HG03457 (cell line): ENCODE data around the gene ATF7.
A peak's percentile ranks its signal among the peaks of the same experiment; 100 is the strongest.

Experiments used
- ATAC-seq: cut with Tn5 transposase; IDR thresholded peaks from one replicate; pipeline ENCODE4 v1.9.1; 2021; ENCODE audit warnings: moderate number of reproducible peaks; ENCODE audit not compliant: unreplicated experiment

Gene ATF7

DNA sequence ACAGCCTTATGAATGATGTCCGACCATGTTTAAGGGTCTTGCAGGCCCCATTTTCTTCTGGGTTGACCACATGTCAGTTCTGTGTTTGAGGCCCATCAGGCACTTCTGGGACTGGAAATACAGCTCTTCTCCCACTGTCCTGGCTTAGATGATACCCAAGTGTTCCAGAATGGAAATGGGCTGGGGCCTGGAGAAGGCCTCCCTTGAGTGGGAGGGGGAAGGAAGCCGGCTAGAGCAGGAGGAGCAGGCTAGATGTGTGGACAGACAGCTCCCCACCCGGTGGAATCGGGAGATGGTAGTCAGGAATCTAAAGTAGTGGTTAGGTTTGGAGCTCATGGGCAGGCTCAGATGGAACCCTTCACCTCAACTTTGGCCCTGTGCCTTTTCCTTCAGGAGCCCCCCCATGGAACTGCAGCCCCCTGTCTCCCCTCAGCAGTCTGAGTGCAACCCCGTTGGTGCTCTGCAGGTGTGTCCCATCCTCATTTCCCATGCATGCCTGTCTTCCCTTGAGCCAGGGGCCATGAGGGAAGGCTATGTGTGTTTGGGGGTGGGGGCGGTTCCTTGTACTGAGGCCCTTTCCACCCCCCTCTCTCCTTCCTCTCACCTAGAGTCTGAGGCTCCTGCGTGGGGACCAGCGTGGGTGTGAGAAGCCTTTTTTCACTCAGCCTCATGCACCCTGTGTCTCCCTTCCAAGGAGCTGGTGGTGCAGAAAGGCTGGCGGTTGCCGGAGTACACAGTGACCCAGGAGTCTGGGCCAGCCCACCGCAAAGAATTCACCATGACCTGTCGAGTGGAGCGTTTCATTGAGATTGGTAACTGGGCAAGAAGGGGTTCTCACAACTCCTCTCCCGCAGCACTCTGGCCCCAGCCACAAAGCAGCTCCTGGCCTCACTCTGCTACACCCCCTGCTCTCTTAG is 121.9 kb downstream of the ATF7 start:
- ATAC-seq, result no peak

DNA sequence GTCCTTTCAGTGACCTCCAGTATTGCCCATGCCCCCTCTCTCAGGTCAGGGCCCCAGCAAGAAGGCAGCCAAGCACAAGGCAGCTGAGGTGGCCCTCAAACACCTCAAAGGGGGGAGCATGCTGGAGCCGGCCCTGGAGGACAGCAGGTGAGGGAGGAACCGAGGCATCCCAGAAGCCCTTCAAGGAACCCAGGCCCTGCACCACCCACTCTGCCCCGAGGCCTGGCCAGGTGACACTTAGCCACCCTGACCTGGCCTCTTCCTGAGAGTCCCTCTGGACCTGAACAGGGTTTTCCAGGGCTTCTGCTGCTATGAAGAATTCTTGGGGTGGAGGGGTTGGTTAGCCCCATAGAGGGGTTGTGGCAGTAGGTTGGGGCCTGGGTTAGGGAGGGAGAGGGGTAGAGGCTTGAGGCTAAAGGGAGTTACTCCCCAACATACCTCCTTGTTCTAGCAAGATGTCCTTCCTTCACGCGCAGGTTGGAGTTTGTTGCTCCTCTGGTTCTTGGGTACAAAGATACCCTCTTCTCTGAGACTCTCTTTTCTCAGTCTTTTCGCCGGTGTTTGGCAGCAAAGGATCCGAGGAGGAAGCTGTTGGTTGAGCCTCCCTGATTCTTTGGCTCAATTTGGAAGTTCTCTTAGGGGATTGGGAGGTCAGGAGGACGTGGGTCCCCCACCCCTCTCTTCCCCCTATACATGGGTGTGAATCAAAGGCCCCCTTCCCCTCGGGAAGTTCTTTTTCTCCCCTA is 123.0 kb downstream of the ATF7 start:
- no peak for ATAC-seq

DNA sequence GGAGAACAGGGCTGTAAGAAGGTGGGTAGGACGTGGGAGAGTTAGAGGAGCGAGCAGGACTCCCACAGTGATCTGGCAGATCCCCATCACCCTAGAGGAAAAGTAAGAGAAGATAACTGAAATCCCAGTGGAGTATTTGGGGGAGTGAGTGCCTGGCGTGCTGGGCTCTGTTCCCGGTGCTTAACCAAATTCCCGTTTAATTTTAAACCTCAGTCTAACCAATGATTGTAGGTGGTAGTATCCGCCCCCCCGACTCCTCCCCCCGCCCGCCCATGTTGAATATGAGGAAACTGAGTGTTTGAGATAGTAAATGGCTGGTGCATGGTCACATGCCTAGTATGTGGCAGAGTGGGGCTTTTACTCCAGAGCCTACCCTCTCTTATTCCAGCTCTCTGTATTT is 123.9 kb downstream of the ATF7 start:
- no peak for ATAC-seq

DNA sequence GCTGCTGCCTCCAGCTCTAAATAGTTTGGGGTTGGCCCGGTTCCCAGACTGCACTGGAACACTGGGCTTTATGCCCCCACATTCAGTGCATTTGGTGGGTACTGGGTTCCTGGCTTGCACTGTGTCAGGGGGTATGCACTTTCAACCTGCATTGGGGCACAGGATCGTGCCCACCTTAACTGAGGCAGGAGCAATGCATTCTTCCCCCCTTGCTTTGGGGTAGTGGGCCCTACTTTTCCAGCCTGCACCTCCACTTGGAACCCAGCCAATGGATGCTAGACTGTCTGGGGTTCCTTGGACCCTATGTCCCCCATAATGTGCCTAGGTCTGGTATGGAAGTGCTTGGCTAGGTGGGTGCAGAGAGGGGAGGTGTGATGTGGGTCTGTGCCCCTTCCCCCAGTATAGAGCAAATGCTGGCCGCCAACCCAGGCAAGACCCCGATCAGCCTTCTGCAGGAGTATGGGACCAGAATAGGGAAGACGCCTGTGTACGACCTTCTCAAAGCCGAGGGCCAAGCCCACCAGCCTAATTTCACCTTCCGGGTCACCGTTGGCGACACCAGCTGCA is 124.5 kb downstream of the ATF7 start:
- ATAC-seq, result no peak

DNA sequence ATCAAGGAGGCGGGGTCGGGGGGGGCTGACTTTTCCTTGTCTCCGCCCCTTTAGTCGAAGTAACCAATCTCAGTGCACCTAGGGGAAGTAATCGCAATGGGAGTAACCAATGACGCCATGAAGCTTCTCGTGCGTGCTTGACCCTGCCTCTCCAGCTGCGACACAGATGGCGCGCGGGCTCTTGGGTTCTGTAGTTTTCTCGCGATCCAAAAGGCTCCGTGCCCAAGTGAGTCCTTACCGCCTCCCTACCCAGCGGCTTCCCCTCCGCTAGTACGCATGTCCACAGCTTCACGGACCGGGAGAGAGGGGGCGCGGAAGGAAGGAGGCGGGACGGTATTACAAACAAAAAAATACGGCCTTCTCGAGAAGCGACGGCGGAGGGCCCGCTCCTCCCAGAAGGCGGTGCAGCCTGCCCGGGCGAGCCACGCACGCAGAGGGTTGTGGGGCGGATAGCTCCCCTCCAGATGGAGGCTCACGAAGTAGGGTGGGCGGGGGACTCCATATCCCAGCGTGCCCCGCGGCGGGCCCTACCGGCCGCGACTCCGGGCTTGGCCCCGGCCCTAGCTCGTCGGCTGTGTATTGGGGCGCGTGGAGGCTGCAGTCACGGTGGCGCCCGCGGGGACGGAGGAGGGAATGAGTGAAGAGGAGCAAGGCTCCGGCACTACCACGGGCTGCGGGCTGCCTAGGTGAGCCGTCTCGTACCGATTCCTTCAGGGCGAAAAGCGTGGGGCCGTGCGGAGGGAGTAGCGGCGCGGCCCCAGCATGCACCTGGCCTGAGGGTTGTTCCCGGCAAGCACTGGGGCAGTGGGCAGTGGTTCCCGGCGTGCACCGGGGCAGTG is 125.2 kb downstream of the ATF7 start, which contains the start of gene TARBP2:
Gene TARBP2 (plus strand): TSS at position 508 of the 839 bp plus-strand sequence. CDS start 126 bp downstream, at position 634.
- peak; percentile 66 for ATAC-seq

DNA sequence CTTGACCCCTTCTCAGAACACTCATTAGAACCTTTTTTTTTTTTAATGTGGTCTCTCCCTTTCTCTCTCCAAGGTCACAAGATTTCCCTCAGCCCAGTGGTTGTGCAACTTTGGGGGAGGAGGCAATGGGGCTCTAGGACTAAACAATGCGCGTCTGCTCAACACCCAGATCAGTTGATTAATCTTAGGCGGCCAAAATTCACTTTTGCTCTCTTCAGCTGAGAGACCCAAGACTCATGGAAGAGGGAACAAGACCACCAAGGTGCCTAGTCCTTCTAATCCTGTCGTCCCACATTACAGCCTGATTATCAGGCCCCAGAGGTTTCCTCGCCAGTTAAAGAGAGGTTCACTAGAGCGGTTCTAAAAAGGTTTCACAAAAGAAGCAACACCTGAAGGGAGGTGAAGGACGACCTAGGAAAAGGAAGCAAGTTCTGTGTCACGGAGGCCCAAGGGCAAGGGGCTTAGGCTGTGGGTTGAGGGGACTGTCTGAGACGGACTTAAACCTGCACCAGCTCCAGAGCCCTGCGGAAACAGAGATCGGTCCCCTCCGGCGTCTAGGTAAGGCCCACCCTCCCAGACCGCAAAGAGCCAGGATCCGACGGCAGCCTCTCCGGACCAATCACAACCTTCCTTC is 125.9 kb downstream of the ATF7 start:
- no peak for ATAC-seq

DNA sequence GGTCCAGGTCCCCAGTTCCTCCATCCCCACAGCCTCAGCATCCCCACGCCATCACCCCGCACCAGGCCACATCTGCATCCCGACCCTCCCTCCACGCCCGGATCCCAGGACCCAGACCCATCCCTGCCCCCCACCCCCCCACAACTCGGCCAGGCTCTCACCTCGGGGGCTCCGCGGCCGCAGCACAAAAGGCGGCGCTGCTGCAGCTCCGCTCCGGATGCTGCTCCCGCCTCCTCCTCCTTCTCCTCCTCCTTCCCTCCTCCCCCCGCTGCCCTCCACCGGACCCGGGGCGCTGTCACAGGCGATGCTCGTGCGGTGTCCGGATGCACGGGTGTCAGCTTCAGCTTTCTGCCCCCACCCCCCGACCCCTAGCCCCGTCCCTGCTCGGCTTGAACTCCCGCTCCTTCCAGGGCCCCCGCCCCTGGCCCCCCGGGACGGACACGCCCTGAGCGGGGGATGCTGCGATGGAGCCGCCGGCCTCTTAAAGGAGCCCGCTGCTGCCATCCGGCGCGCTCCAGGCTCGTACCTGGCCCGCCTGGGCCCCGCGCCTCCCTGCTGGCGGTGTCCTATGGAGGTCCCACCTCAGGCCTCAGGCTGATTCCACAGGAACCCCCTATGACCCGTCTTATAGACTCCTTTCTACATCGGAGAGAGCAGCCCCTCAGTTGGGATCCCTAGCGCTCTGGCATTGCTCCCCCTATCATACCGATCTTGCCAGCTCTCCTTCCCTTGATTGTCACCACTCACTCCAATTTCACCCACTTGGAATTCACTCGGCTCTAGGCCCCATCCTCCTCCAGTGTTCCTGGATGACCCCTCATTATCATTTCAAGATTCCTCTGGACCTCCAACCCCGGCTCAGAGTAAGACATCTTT is 126.7 kb downstream of the ATF7 start, which contains the start of gene MAP3K12:
Gene MAP3K12 (minus strand): TSS at position 193 of the 876 bp plus-strand sequence. CDS start 12,067 bp downstream, outside the sequence.
- ATAC-seq, result no peak

DNA sequence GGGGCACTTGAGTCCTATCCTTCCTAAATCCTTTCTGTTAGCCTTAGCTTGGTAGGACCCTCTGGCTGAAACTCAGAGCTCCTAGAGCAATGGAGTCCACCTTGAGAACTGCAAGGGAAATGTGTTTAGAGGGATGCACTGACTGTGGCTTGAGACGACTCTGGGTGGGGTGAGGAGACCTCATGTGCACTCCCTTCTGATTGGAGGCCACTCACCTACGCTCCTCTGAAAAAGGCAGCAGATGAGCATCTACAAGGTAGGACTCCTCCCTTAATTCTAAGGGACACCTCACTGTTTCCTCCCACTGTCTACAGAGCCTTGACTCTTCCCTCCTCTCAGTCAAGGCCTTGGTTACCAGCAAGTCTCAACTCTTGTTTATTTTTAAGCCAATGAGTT is 127.9 kb downstream of the ATF7 start:
- no peak for ATAC-seq

DNA sequence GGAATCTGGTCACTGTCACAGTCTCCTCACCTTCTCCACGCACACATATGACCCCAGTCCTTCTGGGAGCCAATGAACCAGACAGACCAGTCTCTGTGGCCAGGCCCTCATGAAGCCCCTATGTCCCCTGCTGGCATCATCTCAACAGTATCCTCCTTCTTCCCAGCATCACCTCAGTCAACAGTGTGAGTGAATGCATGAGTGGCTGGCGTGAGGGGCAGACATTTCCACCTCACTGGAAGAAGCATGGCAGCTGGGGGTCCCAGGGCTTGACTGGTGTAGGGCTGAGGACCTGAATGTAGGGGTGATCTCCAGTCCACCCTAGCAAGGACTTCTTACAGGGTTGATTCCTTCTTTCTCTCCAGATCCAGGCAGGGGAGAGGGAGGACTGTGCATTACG is 128.7 kb downstream of the ATF7 start:
- no peak for ATAC-seq

DNA sequence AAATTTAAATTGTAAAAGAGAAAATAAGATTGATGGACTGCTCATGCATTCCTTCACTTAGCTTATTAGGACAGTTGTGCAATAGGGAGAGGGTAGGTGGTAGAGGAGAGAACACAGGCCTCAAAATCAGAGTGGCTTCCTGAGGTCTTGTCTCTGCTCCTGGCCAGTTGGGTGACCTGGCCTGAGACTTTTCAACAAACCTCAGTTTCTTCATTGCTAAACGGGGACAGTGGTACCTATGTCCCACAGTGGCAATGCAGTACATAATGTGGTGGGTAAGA is 129.5 kb downstream of the ATF7 start:
- no peak for ATAC-seq

DNA sequence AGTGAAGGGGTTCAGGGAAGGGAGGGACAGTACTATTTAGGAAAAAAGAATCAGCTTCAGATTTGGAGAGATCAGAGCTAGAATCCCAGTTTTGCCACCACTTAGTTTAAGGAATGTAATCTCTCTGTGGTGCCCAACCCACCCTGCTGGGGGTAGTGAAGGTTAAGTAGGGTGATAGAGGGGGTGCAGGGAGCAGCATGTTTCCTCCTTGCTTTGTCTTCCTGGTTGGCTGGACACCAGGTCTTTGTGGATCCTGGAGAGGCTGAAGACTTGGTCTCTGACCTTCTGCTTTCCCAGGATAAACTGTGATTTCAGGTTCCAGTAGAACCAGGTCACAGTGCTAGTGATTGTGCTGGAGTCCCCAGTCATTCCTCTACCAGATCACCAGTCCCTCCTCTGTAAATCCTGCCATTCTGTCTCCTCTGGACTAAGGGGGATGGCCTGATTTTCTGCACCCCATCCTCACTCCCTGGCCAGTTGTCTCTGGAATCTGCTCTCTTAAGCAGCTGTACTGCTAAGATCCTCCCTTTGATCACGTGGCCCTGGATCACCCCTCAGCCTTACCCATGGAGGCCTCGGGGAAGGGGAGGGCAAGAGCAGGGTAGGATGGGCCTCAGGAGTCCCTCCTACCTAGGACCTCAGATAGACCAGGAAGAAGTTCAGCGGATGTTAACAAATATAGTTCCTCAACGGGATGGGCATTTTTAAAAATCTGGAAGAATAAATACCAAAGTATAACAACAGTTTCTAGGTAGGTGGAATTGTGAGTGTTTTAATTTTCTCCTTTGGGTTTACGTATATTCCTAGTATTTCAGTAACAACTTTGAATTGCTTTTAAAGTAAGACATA is 130.1 kb downstream of the ATF7 start:
- no peak for ATAC-seq

DNA sequence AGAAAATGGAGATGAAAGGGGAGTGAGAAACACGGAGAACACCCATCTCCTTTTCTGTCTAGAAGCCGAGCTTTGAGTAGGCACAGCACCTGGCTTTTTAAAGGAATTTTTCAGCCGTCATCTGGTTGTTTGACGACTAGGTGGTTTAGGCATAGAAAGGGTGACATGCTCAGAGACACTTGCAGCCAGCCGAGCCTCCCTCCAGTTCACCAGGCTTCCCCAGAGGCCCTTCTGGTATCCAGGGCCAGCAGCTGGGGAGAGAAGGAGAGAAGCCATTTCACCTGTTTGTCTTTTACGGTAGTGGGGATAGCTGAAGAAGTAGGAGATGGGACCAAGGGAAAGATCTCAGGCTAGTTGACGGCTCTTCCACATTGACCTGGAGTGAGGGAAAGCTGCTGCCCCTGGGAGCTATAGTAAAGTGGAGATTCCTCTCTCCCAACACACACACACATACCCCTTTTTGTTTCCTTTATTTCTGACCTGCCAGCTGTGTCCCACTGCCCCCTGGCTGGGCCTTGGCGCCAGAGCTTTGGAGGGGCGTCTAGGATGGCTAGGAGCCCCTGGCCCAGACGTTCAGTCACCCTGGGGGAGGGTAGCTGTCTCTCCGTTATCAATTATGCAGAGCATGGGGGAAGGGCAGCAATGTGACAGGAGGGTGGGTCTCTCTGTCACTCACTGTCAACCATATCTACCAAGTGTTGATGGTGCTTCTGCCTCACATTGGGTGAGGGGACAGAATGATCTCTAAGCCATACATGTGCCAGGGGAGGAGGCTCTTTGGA is 132.4 kb downstream of the ATF7 start:
- no peak for ATAC-seq

DNA sequence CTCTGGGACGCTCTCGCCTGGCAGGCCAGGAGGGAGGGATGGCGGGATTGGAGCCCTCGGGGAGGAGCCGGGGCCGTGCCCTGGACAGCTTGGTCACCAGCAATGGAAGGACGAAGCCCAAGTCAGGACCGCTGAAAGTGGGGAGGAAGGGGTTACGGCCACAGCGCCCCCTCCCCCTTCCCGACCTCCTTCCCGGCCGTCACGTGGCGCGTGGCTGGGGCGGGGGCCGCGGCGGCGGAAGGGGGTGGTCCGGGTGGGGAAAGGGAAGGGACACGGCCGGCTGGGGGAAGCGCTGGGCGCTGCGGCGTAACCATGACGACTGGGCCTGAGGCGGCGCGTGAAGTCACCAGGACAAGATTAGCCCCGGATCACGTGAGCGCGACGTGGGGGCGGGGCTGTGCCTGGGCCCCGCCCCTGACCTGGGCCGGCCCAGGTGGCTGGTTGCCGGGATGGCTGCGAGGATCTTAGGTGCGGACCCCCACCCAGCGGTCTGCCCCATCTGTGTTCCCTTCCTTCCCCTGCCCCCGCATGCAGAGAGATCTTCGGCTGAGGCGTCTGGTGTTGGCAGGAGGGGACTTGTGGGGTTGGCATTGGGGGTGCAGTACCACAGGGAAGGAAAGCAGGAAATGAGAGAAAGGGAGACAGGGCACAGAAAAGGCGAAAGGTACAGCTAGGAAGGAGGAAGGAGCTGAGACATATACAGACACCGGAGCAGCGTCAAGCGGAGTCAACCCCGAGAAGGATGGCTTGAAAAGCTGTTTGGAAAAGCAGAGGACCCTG is 133.2 kb downstream of the ATF7 start:
- peak; percentile 61 for ATAC-seq

DNA sequence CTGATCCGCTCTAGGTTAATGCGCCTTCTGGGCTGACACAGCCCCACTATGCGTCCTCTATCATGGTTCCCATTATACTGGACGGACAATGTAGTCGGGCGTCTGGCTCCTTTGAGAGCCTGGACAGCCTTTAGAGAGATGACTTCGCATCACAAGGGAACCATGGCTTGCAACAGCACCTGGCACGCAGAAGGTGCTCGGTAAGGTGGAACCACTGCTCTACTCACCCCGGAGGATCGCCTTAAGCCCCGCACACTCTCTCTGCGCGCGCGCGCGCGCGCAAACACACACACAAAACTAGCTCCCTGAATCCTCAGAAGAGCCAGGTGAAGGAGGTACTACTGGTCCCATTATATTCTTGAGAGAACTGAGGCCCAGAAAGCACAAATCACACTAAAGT is 134.0 kb downstream of the ATF7 start:
- no peak for ATAC-seq

DNA sequence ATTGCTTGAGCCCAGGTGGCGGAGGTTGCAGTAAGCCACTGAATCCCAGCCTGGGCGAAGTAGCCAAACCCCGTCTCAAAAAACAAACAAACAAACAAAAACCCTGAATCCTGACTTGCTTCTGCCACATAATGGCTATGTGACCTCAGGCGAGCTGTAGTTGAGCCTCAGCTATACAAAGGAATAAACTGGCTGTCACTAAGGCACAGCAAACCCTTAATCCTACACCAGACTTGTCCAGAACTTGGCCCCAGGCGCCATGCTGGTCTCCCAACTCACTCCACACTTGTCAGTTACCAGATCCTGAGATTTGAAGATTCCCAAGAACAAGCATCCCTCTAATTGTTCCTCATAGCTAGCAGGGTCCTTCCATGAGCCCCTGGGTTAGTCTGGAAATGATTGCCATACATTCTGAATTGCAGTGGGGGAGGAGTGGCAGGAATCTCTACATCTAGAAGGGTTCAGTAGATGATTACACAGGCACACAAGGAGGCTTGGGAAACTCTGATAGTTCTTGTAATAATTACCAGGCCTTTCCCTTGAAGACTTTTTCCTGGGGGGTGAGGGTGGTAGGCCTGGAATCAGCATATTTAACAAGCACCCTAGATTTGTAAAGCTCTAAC is 136.8 kb downstream of the ATF7 start:
- no peak for ATAC-seq

DNA sequence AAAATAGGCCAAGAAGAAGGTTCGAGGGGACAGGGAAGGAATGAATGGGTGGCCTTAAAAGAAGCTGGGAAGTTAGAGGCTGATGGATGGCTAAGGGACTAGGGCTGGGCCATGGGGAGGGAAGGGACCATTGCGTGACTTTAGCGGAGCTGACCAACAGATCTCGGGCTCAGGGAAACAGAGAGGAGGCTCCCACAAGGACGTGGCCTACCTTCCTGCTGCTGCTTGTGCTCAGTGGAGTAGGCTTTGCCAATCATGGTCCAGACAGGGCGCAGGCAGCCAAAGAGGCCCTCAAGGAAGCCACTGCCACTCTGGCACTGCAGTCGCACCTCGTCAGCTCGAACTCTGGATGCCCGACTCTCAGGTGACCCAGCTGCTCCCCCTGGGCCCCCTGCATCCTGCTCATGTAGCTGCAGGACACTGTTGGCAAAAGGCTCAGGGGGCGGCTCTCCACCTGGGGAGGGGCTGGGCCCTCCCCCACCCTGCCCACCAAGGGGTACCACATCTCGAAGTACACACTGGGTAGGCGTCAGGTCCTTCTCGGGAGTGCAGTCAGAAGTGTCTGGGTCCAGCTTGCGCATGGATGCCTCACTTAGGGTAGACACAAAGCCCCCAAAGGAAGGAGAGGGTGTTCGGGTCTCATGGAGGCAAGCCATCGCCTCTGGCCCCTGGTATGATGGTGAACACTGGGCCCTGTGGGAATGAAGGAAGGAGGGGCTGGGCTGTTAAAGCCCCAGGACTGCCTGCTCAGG is 139.3 kb downstream of the ATF7 start:
- ATAC-seq, result no peak
